GM23338 (cell line): ENCODE measurements around the gene SNX7. TPM values are rescaled to one million over a fixed set of nuclear protein-coding genes. Genes with fewer than 3 reads are reported as not detected.

Source experiments
- ATAC-seq: fragments of 200-7000 bp; cut with Tn5 transposase; 3 replicates; pipeline ENCODE4 v1.9.1; 2020
- DNase-seq: peaks from one replicate; pipeline ENCODE4 v3.0.0-alpha.2; 2015; ENCODE audit warnings: low spot score
- H2AFZ ChIP-seq: fragments of 200-600 bp; sonication (generic); 2 replicates; pipeline ENCODE4 v1.8.0; 2016; ENCODE audit warnings: antibody characterized with exemption, mild to moderate bottlenecking, moderate library complexity
- H3F3A ChIP-seq: fragments of 200-600 bp; sonication (generic); replicated peaks from 2 replicates; pipeline ENCODE4 v1.8.0; 2017; ENCODE audit warnings: antibody characterized with exemption, mixed run types, low read depth
- H3K27ac ChIP-seq: fragments of 200-600 bp; sonication (generic); 2 replicates; pipeline ENCODE4 v1.6.1; 2016; ENCODE audit warnings: low read depth
- H3K27me3 ChIP-seq: fragments of 200-600 bp; sonication (generic); 2 replicates; pipeline ENCODE4 v1.8.0; 2016; ENCODE audit warnings: mild to moderate bottlenecking, mixed run types, moderate library complexity; ENCODE audit not compliant: insufficient read depth
- H3K36me3 ChIP-seq: fragments of 200-600 bp; sonication (generic); 2 replicates; pipeline ENCODE4 v1.8.0; 2016; ENCODE audit warnings: mild to moderate bottlenecking; ENCODE audit not compliant: insufficient read depth
- H3K4me1 ChIP-seq: fragments of 200-600 bp; sonication (generic); 2 replicates; pipeline ENCODE4 v1.8.0; 2016; ENCODE audit warnings: mild to moderate bottlenecking, moderate library complexity; ENCODE audit not compliant: insufficient read depth
- H3K4me2 ChIP-seq: fragments of 200-600 bp; sonication (generic); 2 replicates; pipeline ENCODE4 v1.7.1; 2017; ENCODE audit warnings: mixed run types
- H3K4me3 ChIP-seq: fragments of 200-600 bp; sonication (generic); 2 replicates; pipeline ENCODE4 v1.6.1; 2016; ENCODE audit warnings: mixed run types
- H3K79me2 ChIP-seq: fragments of 200-600 bp; sonication (generic); replicated peaks from 2 replicates; pipeline ENCODE4 v1.8.0; 2017; ENCODE audit warnings: mild to moderate bottlenecking; ENCODE audit not compliant: insufficient read depth
- H3K9me2 ChIP-seq: fragments of 200-600 bp; sonication (generic); 2 replicates; pipeline ENCODE4 v1.8.0; 2017; ENCODE audit not compliant: insufficient read depth
- H4K20me1 ChIP-seq: fragments of 200-600 bp; sonication (generic); replicated peaks from 2 replicates; pipeline ENCODE4 v1.8.0; 2017; ENCODE audit warnings: mild to moderate bottlenecking; ENCODE audit not compliant: insufficient read depth
- H3K27ac Mint-ChIP-seq: 2 replicates; pipeline ENCODE4 v1.8.0; 2020; ENCODE audit warnings: inconsistent platforms, mild to moderate bottlenecking, moderate library complexity, mixed read lengths
- H3K27me3 Mint-ChIP-seq: 3 replicates; pipeline ENCODE4 v1.8.0; 2022; ENCODE audit warnings: low read depth, mild to moderate bottlenecking, moderate library complexity, mixed read lengths, inconsistent platforms; ENCODE audit not compliant: insufficient read depth, poor library complexity
- H3K36me3 Mint-ChIP-seq: 3 replicates; pipeline ENCODE4 v1.8.0; 2021; ENCODE audit warnings: low read depth, mild to moderate bottlenecking, inconsistent platforms, moderate library complexity, mixed read lengths
- H3K4me1 Mint-ChIP-seq: 3 replicates; pipeline ENCODE4 v1.8.0; 2020; ENCODE audit warnings: mild to moderate bottlenecking, inconsistent platforms, mixed read lengths
- H3K4me3 Mint-ChIP-seq: 3 replicates; pipeline ENCODE4 v1.8.0; 2021; ENCODE audit warnings: moderate library complexity, mild to moderate bottlenecking, inconsistent platforms, mixed read lengths
- H3K9me3 Mint-ChIP-seq: 3 replicates; pipeline ENCODE4 v1.8.0; 2020; ENCODE audit warnings: moderate library complexity, mild to moderate bottlenecking, inconsistent platforms, mixed read lengths
- CREB1 ChIP-seq: fragments of 250-450 bp; sonication (Bioruptor Pico); IDR thresholded peaks from 2 replicates; pipeline ENCODE4 v1.5.0; 2020; ENCODE audit warnings: low read depth, mild to moderate bottlenecking, moderate library complexity
- JUNB ChIP-seq: IDR thresholded peaks from one replicate; pipeline ENCODE4 v1.6.1; 2016; ENCODE audit warnings: antibody characterized with exemption; ENCODE audit not compliant: unreplicated experiment
- NANOG ChIP-seq: IDR thresholded peaks from 2 replicates; pipeline ENCODE4 v1.6.1; 2016; ENCODE audit warnings: antibody characterized with exemption, borderline replicate concordance
- REST ChIP-seq: IDR thresholded peaks from one replicate; pipeline ENCODE4 v1.6.1; 2018; ENCODE audit warnings: antibody characterized with exemption; ENCODE audit not compliant: unreplicated experiment
- ZNF114 ChIP-seq: fragments of 250-450 bp; sonication (Bioruptor Pico); IDR thresholded peaks from 2 replicates; pipeline ENCODE4 v1.5.0; 2020; ENCODE audit warnings: mild to moderate bottlenecking, moderate library complexity
- ZNF331 ChIP-seq: fragments of 250-450 bp; sonication (Bioruptor Pico); IDR thresholded peaks from 2 replicates; pipeline ENCODE4 v1.5.0; 2020; ENCODE audit warnings: low read depth, mild to moderate bottlenecking, moderate library complexity
- ZNF462 ChIP-seq: fragments of 250-450 bp; sonication (Bioruptor Pico); IDR thresholded peaks from 2 replicates; pipeline ENCODE4 v1.5.0; 2020; ENCODE audit warnings: mild to moderate bottlenecking, moderate library complexity
- polyA plus RNA-seq: library from polyadenylated mRNA; unstranded; fragments of >200 nt; fragmentation: Nextera tagmentation; extraction: Ambion mirVana; gene quantifications from 2 replicates; pipeline ENCODE4 v1.2.1, GENCODE V29; 2016
- total RNA-seq: library from RNA; depleted of rRNA; stranded (reverse); fragments of >200 nt; shearing (Covaris generic); gene quantifications from 2 replicates; pipeline ENCODE4 v1.2.3, GENCODE V29; 2014

The SNX7 gene
- total and polyA plus RNA-seq, 2 experiments from 2014 or later, result 20.4 to 23.0 TPM

- TF ChIP-seq ZNF462 (CRISPR knock-in tag) (no peak), ZNF114 (CRISPR knock-in tag) (no peak), CREB1 (CRISPR knock-in tag) (no peak), JUNB (no peak), ZNF331 (CRISPR knock-in tag) (no peak), REST (no peak), NANOG (no peak)
Observed at GRCh38 chr1:98764485-98764884, 103.0 kb downstream of the SNX7 start (continued).

- no peak overlapping the region for H3K27ac Mint-ChIP-seq
- no peaks in the 10 kb centered on the region for H3K36me3 Mint-ChIP-seq
- no peaks in the 10 kb centered on the region for H3K27me3 ChIP-seq
- no peak for TF ChIP-seq ZNF462 (CRISPR knock-in tag)
- no peak for TF ChIP-seq CREB1 (CRISPR knock-in tag)
Observed at GRCh38 chr1:98766255-98766654, 104.7 kb downstream of the SNX7 start.

More at GRCh38 chr1:98766255-98766654, 104.7 kb downstream of the SNX7 start:
- H3K27me3 Mint-ChIP-seq, result no peaks in the 10 kb centered on the region
- H3F3A ChIP-seq, result no peaks in the 10 kb centered on the region
- no peak overlapping the region for H3K4me3 ChIP-seq
- no peaks in the 10 kb centered on the region for H3K4me1 Mint-ChIP-seq
- H3K4me1 ChIP-seq, result no peaks in the 10 kb centered on the region
- H4K20me1 ChIP-seq, result no peaks in the 10 kb centered on the region
- no peak for DNase-seq
- no peak overlapping the region for H3K4me3 Mint-ChIP-seq
- no peak for ATAC-seq
- H3K9me3 Mint-ChIP-seq, result no peaks in the 10 kb centered on the region
- no peak overlapping the region for H3K27ac ChIP-seq
- no peaks in the 10 kb centered on the region for H3K36me3 ChIP-seq
- H3K4me2 ChIP-seq, result no peak overlapping the region
- no peaks in the 10 kb centered on the region for H3K79me2 ChIP-seq
- no peaks in the 10 kb centered on the region for H3K9me2 ChIP-seq
- H2AFZ ChIP-seq, result no peak overlapping the region
